Neural crest cell (in vitro differentiated cells): ENCODE measurements around the gene ADGRE3. TPM values are rescaled to one million over a fixed set of nuclear protein-coding genes. Genes with fewer than 3 reads are reported as not detected.

Experiments
- DNase-seq: peaks from one replicate; pipeline ENCODE4 v3.0.0; 2021; ENCODE audit warnings: low read depth, mixed read lengths, low spot score
- H3K27ac Mint-ChIP-seq: one replicate; pipeline ENCODE4 v1.8.0; 2021; ENCODE audit warnings: mild to moderate bottlenecking, mixed read lengths; ENCODE audit not compliant: unreplicated experiment
- H3K27me3 Mint-ChIP-seq: 2 replicates; pipeline ENCODE4 v1.8.0; 2021; ENCODE audit warnings: low read depth, mild to moderate bottlenecking, mixed read lengths
- H3K36me3 Mint-ChIP-seq: 2 replicates; pipeline ENCODE4 v1.8.0; 2021; ENCODE audit warnings: low read depth, mild to moderate bottlenecking, mixed read lengths
- H3K4me1 Mint-ChIP-seq: 2 replicates; pipeline ENCODE4 v1.8.0; 2021; ENCODE audit warnings: mixed read lengths
- H3K4me3 Mint-ChIP-seq: one replicate; pipeline ENCODE4 v1.8.0; 2021; ENCODE audit warnings: mild to moderate bottlenecking, mixed read lengths
- H3K9me3 Mint-ChIP-seq: 2 replicates; pipeline ENCODE4 v1.8.0; 2021; ENCODE audit warnings: mixed read lengths
- CTCF ChIP-seq: fragments of 200-600 bp; sonication (generic); conservative IDR thresholded peaks from 2 replicates; pipeline ENCODE4 v1.5.0; 2021; ENCODE audit warnings: antibody characterized with exemption, mild to moderate bottlenecking
- total RNA-seq: library from RNA; stranded (reverse); gene quantifications from 2 replicates; pipeline ENCODE4 v1.2.1, GENCODE V29; 2021

ADGRE3 gene
- total RNA-seq, 1 donor from 2014 or later: not detected

GRCh38 chr19:14571695-14572490, 102.8 kb downstream of the ADGRE3 start, which contains the start of gene NDUFB7:
TSS of gene NDUFB7 (minus strand) at chr19:14572066. CDS start at chr19:14572000, 66 bp downstream.
- H3K4me1 Mint-ChIP-seq: peaks cover 18% of the 10 kb centered on the region
- H3K27me3 Mint-ChIP-seq: no peaks in the 10 kb centered on the region
- peak within 1 kb of the TSS; percentile 95 for H3K27ac Mint-ChIP-seq
- no peaks in the 10 kb centered on the region for H3K9me3 Mint-ChIP-seq
- H3K4me3 Mint-ChIP-seq: peak within 1 kb of the TSS; percentile 97
- peak; percentile 77 for TF ChIP-seq CTCF
- peak; percentile 77 for DNase-seq
- H3K36me3 Mint-ChIP-seq: peaks cover 3% of the 10 kb centered on the region

GRCh38 chr19:14570864-14571527, 103.6 kb downstream of the ADGRE3 start:
- Mint-ChIP-seq H3K4me3 (peak overlapping the region; percentile 97), H3K9me3 (no peaks in the 10 kb centered on the region), H3K27me3 (no peaks in the 10 kb centered on the region), H3K27ac (peak overlapping the region; percentile 35), H3K4me1 (peaks cover 18% of the 10 kb centered on the region), H3K36me3 (peaks cover 3% of the 10 kb centered on the region)
- TF ChIP-seq CTCF: no peak
- no peak for DNase-seq

Other genes starting within 250 kb of the ADGRE3 start
- gene PKN1, start 241.5 kb downstream of the ADGRE3 start, total RNA-seq: 118 and 126 TPM in 2 replicates
- 0.27 and 0.40 TPM in 2 replicates for gene PTGER1, start 199.5 kb downstream of the ADGRE3 start, total RNA-seq
- 72.5 and 73.0 TPM in 2 replicates for gene GIPC1, start 178.7 kb downstream of the ADGRE3 start, total RNA-seq
- gene DNAJB1, start 156.4 kb downstream of the ADGRE3 start, total RNA-seq: 89.4 and 94.2 TPM in 2 replicates
- gene TECR, start 145.2 kb downstream of the ADGRE3 start, total RNA-seq: 177 and 185 TPM in 2 replicates
- gene NDUFB7, start 102.8 kb downstream of the ADGRE3 start, total RNA-seq: 123 and 128 TPM in 2 replicates
- not detected in 2 replicates for gene CLEC17A, start 91.8 kb downstream of the ADGRE3 start, total RNA-seq
- 21.0 and 27.8 TPM in 2 replicates for gene ZNF333, start 15.2 kb upstream of the ADGRE3 start, total RNA-seq
- not detected in 2 replicates for gene ADGRE2, start 103.7 kb upstream of the ADGRE3 start, total RNA-seq
- not detected in 2 replicates for gene OR7A5, start 160.3 kb upstream of the ADGRE3 start, total RNA-seq
- not detected in 2 replicates for gene OR7C1, start 160.3 kb upstream of the ADGRE3 start, total RNA-seq
- not detected in 2 replicates for gene OR7A10, start 174.1 kb upstream of the ADGRE3 start, total RNA-seq
- not detected in 2 replicates for gene OR7A17, start 211.3 kb upstream of the ADGRE3 start, total RNA-seq